ENCODE results near the gene TMEM127.
"Not testable (repeated sequence)": the region's sequence is repeated elsewhere in the genome, so short reads cannot be mapped to it uniquely, and the experiment has no call there.

TMEM127 gene

GRCh38 chr2:96243843-96244242 lies 22.0 kb downstream of the TMEM127 start:
- Mint-ChIP-seq H3K4me1 (ENCODE audit: low read depth) (peaks cover 95% of the 10 kb centered on the region), H3K36me3 (ENCODE audit: low read depth) (peaks cover 49% of the 10 kb centered on the region), H3K9me3 (no peaks in the 10 kb centered on the region), H3K4me3 (no peak overlapping the region), H3K27me3 (no peaks in the 10 kb centered on the region), H3K27ac (peak overlapping the region; percentile 94)
- intact Hi-C loops (cut with micrococcal nuclease) = loop anchor here (2.0 kb wide), 1 partner anchor 35 kb away; the partner anchor contains the start of gene STARD7

DNA sequence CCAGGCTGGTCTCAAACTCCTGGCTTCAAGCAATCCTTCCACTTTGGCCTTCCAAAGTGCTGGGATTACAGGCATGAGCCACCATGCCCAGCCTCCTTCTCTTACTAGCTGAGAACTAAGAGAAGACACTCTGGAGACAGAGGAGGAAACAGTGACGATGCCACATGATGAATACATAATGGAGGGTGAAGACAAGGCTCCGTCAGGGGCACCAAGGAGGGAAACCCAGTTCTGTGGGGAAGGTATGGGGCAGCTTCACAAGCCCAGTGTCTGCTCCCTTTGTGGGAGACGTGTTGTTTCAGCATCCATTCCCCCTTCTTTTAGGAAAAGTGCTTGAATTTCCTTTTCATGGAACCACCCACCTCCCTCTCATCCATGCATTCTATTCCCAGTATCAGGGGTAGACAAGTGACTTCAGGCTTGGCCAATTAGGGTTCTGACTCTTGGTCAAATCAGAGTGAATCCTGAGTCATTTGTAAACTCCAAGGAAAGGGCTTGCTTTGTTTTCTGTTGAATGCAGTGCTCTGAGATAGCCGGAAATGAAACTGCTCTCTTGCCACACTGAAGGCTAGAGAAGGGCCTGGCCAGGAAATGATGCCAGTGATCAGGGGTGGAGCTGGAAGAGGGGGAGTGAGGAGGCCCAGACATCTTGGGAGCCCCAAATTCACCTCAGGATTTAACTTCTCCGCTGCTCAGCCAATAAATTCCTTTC lies 23.7 kb downstream of the TMEM127 start:
- Mint-ChIP-seq H3K9me3 (no peaks in the 10 kb centered on the region), H3K27me3 (no peaks in the 10 kb centered on the region), H3K4me1 (ENCODE audit: low read depth) (peaks cover 80% of the 10 kb centered on the region), H3K36me3 (ENCODE audit: low read depth) (peaks cover 47% of the 10 kb centered on the region), H3K27ac (peak overlapping the region; percentile 94), H3K4me3 (peak overlapping the region; percentile 68)
- intact Hi-C loops (cut with micrococcal nuclease) = loop anchor here (2.0 kb wide), 1 partner anchor 33 kb away; the partner anchor contains the start of gene STARD7

DNA sequence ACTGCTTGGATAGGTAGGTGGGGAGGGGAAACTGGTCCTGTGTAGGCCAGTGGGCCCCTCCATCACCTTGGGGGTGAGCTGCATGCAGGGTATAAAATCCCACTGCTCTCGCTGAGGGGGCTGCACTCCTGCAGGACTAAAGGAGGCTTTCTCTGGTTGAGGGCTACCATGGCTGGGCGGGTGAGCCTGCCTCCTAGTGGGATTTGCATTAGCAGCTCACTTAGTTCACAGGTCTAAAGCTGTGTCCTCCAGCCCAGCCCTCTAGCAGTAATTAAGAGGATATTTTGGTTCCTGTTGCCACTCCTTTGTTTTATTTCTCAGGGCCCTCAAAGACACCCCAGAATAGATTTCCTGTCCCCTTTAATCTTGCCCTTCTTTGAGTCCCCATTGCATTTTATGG lies 24.6 kb downstream of the TMEM127 start:
- intact Hi-C loops (cut with micrococcal nuclease) = no loop called here
- Mint-ChIP-seq H3K27me3 (no peaks in the 10 kb centered on the region), H3K4me3 (peak overlapping the region; percentile 68), H3K27ac (peak overlapping the region; percentile 94), H3K9me3 (no peaks in the 10 kb centered on the region), H3K36me3 (ENCODE audit: low read depth) (peaks cover 39% of the 10 kb centered on the region), H3K4me1 (ENCODE audit: low read depth) (peaks cover 72% of the 10 kb centered on the region)

- H3K27me3 Mint-ChIP-seq = no peaks in the 10 kb centered on the region
- peaks cover 64% of the 10 kb centered on the region for H3K4me1 Mint-ChIP-seq (ENCODE audit: low read depth)
- H3K27ac Mint-ChIP-seq = peak overlapping the region; percentile 94
- H3K4me3 Mint-ChIP-seq = no peak overlapping the region
- intact Hi-C loops (cut with micrococcal nuclease) = no loop called here
- H3K9me3 Mint-ChIP-seq = no peaks in the 10 kb centered on the region
- peaks cover 35% of the 10 kb centered on the region for H3K36me3 Mint-ChIP-seq (ENCODE audit: low read depth)
Observed at GRCh38 chr2:96240341-96241038, 25.3 kb downstream of the TMEM127 start.

DNA sequence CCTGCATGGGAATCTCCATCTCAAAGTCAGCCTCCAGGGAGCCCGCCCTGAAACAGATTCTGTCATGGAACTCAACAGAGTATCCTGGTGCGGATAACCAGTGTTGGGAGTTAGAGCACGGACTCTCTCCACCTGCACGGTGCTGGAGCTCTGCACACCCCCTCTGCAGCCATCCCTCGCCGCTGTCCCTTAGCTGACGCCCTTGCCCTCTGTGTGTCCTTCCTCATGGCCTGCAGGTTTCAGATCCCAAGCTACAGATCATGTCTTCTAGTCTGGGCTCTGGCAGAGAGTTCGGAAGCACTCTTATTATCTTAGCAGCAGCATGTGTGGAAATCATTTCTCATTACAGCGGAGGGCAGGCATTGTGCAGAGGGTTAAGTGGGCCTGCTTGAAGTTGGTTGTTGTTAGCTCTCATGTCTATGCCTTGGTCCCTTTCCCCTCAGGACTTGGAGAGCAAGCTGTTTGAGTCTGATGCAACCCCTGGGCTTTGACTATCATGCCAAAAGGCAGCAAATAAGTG lies 26.0 kb downstream of the TMEM127 start:
- Mint-ChIP-seq H3K4me1 (ENCODE audit: low read depth) (peaks cover 60% of the 10 kb centered on the region), H3K4me3 (no peak overlapping the region), H3K27me3 (no peaks in the 10 kb centered on the region), H3K27ac (peak overlapping the region; percentile 94), H3K9me3 (no peaks in the 10 kb centered on the region), H3K36me3 (ENCODE audit: low read depth) (peaks cover 35% of the 10 kb centered on the region)
- intact Hi-C loops (cut with micrococcal nuclease) = no loop called here

- Mint-ChIP-seq H3K36me3 (ENCODE audit: low read depth) (peaks cover 28% of the 10 kb centered on the region), H3K4me3 (no peak overlapping the region), H3K27me3 (no peaks in the 10 kb centered on the region), H3K4me1 (ENCODE audit: low read depth) (peaks cover 60% of the 10 kb centered on the region), H3K27ac (peak overlapping the region; percentile 94), H3K9me3 (no peaks in the 10 kb centered on the region)
- intact Hi-C loops (cut with micrococcal nuclease) = no loop called here
Observed at GRCh38 chr2:96239091-96239490, 26.7 kb downstream of the TMEM127 start.

DNA sequence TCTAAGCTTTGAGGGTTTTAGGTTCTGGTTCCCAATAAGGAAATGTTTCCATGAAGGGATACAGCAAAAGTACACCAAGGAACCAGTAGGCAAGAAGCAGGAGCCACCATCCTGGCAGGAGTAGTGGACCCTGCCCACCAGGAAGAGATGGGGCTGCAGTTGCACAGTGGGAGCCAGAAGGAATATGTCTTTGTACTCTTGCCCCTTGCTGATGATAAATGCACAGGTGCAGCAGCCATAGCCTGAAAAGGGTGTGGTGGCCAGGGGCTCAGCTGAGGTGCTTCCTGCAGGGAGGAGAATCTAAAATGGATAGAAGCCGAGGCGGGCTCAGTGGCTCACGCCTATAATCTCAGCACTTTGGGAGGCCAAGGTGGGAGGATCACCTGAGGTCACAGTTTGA lies 27.5 kb downstream of the TMEM127 start:
- Mint-ChIP-seq H3K27ac (no peak overlapping the region), H3K27me3 (no peaks in the 10 kb centered on the region), H3K4me1 (ENCODE audit: low read depth) (peaks cover 60% of the 10 kb centered on the region), H3K9me3 (no peaks in the 10 kb centered on the region), H3K4me3 (no peak overlapping the region), H3K36me3 (ENCODE audit: low read depth) (peaks cover 23% of the 10 kb centered on the region)
- intact Hi-C loops (cut with micrococcal nuclease) = no loop called here

GRCh38 chr2:96236882-96237281 lies 28.9 kb downstream of the TMEM127 start:
- H3K9me3 Mint-ChIP-seq = no peaks in the 10 kb centered on the region
- intact Hi-C loops (cut with micrococcal nuclease) = no loop called here
- H3K4me3 Mint-ChIP-seq = no peak overlapping the region
- H3K4me1 Mint-ChIP-seq (ENCODE audit: low read depth) = peaks cover 51% of the 10 kb centered on the region
- peaks cover 23% of the 10 kb centered on the region for H3K36me3 Mint-ChIP-seq (ENCODE audit: low read depth)
- H3K27ac Mint-ChIP-seq = no peak overlapping the region
- no peaks in the 10 kb centered on the region for H3K27me3 Mint-ChIP-seq

- Mint-ChIP-seq H3K27ac (peak overlapping the region; percentile 77), H3K27me3 (no peaks in the 10 kb centered on the region), H3K36me3 (ENCODE audit: low read depth) (peaks cover 14% of the 10 kb centered on the region), H3K4me3 (no peak overlapping the region), H3K9me3 (no peaks in the 10 kb centered on the region), H3K4me1 (ENCODE audit: low read depth) (peaks cover 21% of the 10 kb centered on the region)
- intact Hi-C loops (cut with micrococcal nuclease) = no loop called here
Observed at GRCh38 chr2:96233880-96234316, 31.9 kb downstream of the TMEM127 start.

- H3K27me3 Mint-ChIP-seq = no peaks in the 10 kb centered on the region
- H3K36me3 Mint-ChIP-seq (ENCODE audit: low read depth) = peaks cover 14% of the 10 kb centered on the region
- intact Hi-C loops (cut with micrococcal nuclease) = no loop called here
- peak overlapping the region; percentile 77 for H3K27ac Mint-ChIP-seq
- no peak overlapping the region for H3K4me3 Mint-ChIP-seq
- peaks cover 21% of the 10 kb centered on the region for H3K4me1 Mint-ChIP-seq (ENCODE audit: low read depth)
- H3K9me3 Mint-ChIP-seq = no peaks in the 10 kb centered on the region
Observed at GRCh38 chr2:96233436-96233835, 32.4 kb downstream of the TMEM127 start.

GRCh38 chr2:96231316-96231715 lies 34.5 kb downstream of the TMEM127 start:
- Mint-ChIP-seq H3K4me1 (ENCODE audit: low read depth) (peaks cover 23% of the 10 kb centered on the region), H3K36me3 (ENCODE audit: low read depth) (peaks cover 6% of the 10 kb centered on the region), H3K9me3 (no peaks in the 10 kb centered on the region), H3K27me3 (no peaks in the 10 kb centered on the region), H3K27ac (peak overlapping the region; percentile 21), H3K4me3 (no peak overlapping the region)
- intact Hi-C loops (cut with micrococcal nuclease) = no loop called here

DNA sequence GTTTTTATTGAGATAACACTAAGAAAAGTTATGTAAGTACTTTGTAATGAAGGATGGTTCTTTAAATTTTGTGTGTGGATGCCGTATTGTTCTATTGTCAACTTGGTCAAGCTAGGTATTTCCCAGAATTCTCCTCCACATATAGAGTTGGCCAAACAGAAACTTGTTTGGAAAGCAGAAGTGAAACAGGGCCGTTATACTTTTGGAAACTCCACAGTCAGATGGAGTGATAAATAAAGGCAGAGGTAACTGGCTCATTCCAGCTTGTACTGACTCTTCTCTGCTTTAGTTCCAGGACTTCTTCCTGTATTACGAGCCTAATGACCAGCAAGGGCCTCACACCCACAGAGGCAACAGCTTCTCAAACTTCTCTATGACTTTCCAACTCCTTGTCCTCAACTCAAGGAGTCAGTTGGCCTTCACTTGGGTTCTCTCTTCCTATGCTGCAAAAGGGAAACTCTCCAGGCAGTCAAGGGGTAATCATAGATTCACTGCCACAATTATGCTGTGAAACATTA lies 40.7 kb downstream of the TMEM127 start:
- no peaks in the 10 kb centered on the region for H3K9me3 Mint-ChIP-seq
- H3K36me3 Mint-ChIP-seq (ENCODE audit: low read depth) = no peaks in the 10 kb centered on the region
- no peak overlapping the region for H3K4me3 Mint-ChIP-seq
- H3K27me3 Mint-ChIP-seq = no peaks in the 10 kb centered on the region
- H3K27ac Mint-ChIP-seq = peak overlapping the region; percentile 83
- intact Hi-C loops (cut with micrococcal nuclease) = no loop called here
- peaks cover 45% of the 10 kb centered on the region for H3K4me1 Mint-ChIP-seq (ENCODE audit: low read depth)

DNA sequence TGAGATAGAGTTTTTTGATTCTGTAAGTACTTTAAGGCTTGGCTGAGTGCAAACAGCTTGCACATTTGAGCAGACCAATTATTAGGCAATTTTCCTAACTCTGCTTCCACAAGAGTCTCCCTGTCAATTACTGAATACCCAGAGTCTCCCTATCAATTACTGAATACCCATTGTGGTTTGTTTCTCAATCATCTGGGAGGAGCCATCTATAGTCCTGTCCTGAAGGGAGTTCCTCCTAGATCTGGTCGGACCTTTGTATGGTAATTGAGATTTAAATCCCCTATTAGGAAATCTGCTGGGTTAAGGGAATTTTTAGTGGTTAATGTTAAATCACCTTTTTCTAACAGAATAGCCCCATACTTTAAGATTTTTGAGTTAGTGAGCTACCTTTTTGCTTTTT lies 44.7 kb downstream of the TMEM127 start:
- H3K27me3 Mint-ChIP-seq; H3K9me3 Mint-ChIP-seq; H3K27ac Mint-ChIP-seq; H3K36me3 Mint-ChIP-seq (ENCODE audit: low read depth); intact Hi-C loops (cut with micrococcal nuclease); H3K4me3 Mint-ChIP-seq: not testable (repeated sequence)
- H3K4me1 Mint-ChIP-seq (ENCODE audit: low read depth) = peaks cover 71% of the 10 kb centered on the region

DNA sequence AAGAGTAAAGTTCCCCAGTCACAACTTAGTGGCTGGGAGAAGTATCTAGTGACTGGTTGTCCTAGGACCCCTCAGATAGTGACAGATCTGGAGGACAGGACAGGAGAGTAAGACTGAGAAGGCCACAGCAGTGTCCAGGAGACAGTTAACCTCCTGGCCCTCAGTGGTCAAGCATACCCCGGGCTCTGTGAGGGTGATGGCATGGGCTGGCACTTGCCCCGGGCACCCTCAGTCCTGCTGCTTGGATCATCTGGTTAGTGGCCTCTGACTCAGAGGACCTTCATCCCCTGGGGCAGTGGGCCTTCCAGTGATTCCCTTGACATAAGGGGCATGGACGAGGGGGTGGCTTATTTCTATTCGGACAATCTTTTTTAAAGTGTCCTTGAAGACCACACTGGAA lies 45.8 kb downstream of the TMEM127 start:
- H3K4me3 Mint-ChIP-seq; H3K27ac Mint-ChIP-seq; H3K36me3 Mint-ChIP-seq (ENCODE audit: low read depth); H3K27me3 Mint-ChIP-seq; intact Hi-C loops (cut with micrococcal nuclease); H3K9me3 Mint-ChIP-seq: not testable (repeated sequence)
- H3K4me1 Mint-ChIP-seq (ENCODE audit: low read depth) = peaks cover 64% of the 10 kb centered on the region
